GM21390 (cell line): ENCODE measurements around the gene FLOT2.
A peak's percentile ranks its signal among the peaks of the same experiment; 100 is the strongest.
"Not testable (repeated sequence)": the region's sequence is repeated elsewhere in the genome, so short reads cannot be mapped to it uniquely, and the experiment has no call there.

Experiments used
- ATAC-seq: cut with Tn5 transposase; IDR thresholded peaks from one replicate; pipeline ENCODE4 v1.9.1; 2021; ENCODE audit not compliant: unreplicated experiment

The FLOT2 gene

DNA sequence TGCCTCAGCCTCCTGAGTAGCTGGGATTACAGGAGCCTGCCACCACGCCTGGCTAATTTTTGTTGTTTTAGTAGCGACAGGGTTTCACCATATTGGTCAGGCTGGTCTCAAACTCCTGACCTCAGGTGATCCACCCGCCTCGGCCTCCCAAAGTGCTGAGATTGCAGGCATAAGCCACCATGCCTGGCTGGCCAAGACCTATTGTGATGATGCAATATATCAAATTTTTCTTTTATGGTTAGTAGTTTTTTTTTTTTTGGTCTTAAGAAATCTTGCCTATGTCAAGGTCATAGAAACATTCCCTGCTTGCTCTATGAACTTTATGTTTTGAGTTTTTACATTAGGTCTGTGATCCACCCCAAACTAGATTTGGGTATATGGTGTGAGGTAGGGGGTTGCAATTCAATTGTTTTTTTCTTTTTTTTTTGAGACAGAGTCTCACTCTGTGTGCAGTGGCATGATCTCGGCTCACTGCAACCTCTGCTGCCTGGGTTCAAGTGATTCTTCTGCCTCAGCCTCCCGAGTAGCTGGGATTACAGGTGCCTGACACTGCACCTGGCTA is 20.3 kb downstream of the FLOT2 start:
- ATAC-seq = not testable (repeated sequence)

- ATAC-seq = no peak
These were observed 21.5 kb downstream of the FLOT2 start for GRCh38 chr17:28875848-28876550.

- ATAC-seq = no peak
These were observed 22.8 kb downstream of the FLOT2 start for GRCh38 chr17:28874750-28875149.

GRCh38 chr17:28873839-28874238 is 23.7 kb downstream of the FLOT2 start:
- no peak for ATAC-seq

DNA sequence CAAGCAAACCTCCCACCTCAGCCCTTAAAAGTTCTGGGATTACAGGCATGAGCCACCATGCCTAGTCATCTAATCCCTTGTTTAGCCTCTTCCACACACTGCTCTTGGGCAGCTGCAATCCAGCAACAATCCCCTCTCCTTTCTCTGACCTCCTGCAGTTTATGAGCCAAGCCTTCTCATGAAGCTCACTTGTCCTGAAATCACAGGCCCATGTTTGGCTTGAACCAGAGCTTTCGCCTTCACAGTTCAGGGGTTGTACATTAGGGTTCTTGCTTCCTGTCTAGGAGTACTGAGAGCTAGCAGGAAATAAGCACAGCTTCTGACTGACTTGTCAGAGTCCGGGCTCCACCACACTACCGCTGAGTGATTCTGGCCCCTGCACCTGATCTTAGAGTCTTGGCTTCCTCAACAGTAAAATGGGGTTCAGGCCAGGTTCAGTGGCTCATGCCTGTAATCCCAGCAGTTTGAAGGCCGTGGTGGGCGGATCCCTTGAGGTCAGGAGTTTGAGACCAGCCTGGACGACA is 26.4 kb downstream of the FLOT2 start:
- peak; percentile 88 for ATAC-seq

- no peak for ATAC-seq
These were observed 30.3 kb downstream of the FLOT2 start for GRCh38 chr17:28867276-28867675.

- ATAC-seq = no peak
These were observed 31.4 kb downstream of the FLOT2 start for GRCh38 chr17:28865946-28866752.

GRCh38 chr17:28864991-28865849 is 32.3 kb downstream of the FLOT2 start:
- ATAC-seq = no peak

DNA sequence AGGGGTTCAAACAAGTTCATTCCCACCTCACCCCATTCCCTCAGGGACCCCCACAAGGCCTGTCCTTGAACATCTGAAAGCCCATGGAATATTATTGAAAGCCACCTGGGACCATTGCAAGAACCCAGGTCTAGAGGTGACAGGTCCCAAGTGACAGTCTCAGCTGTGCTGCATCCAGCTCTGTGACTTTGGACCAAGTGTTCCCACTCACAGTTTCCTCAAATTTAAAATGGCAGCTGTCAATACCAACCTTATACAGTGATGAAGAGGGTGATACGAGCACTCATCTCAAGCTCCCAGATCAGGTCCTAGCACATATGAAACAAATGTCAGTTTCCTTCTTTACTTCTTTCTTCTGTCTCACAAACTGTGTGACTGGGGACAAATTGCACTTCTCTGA is 33.6 kb downstream of the FLOT2 start:
- ATAC-seq = no peak

- ATAC-seq = no peak
These were observed 35.0 kb downstream of the FLOT2 start for GRCh38 chr17:28862561-28862960.

GRCh38 chr17:28861393-28862203 is 35.9 kb downstream of the FLOT2 start:
- no peak for ATAC-seq

GRCh38 chr17:28860363-28860808 is 37.1 kb downstream of the FLOT2 start:
- ATAC-seq = no peak

GRCh38 chr17:28858801-28859355 is 38.7 kb downstream of the FLOT2 start:
- ATAC-seq = no peak

DNA sequence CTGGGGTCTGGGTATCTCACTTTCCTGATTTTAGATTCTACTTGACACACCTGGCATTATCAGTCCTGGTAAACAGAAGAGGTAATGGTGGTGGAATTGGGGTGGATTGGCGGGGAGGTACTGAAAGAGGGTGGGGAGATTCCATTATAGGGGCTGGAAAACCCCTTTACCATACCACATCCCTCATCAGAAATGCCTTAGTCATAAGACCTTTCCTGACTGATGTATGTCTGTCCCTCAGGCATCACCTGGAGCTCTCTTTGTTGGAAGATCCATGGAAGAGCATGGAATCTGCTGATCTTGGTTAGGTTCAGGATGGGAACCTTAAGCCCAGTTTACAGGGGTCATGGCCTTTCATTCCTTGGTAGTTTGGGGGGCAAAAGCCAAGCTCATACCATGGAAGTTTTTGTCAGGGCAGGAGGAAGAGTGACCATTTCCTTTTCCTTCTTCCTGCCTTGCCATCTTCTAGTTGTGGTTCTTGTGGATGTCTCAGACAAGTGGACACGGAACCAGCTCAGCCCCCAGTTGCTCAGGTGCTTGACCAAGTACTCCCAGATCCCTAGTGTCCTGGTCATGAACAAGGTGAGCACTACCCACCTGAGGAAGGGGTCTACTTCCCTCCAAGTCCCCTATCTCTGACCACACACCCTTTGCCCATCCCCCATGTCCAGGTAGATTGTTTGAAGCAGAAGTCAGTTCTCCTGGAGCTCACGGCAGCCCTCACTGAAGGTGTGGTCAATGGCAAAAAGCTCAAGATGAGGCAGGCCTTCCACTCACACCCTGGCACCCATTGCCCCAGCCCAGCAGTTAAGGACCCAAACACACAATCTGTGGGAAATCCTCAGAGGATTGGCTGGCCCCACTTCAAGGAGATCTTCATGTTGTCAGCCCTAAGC is 39.4 kb downstream of the FLOT2 start:
- ATAC-seq = no peak

DNA sequence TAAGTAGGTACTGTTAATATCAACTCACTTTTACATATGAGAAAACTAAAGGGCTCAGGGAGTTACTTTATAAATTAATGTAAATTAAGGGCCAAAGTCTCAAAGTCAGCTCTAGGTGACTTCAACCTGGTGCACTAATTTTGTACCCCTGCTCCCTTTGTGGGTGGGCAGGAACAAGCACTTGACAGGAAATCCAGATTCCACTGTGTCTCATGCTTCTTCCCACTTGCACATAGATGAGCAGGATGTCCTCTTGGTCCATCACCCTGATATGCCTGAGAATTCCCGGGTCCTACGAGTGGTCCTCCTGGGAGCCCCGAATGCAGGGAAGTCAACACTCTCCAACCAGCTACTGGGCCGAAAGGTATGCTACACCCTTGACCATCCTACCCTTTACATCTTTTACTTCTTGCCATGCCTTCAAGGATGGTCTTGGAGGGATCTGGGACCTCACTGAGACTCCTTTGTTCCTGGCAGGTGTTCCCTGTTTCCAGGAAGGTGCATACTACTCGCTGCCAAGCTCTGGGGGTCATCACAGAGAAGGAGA is 41.4 kb downstream of the FLOT2 start:
- no peak for ATAC-seq

GRCh38 chr17:28855336-28855679 is 42.2 kb downstream of the FLOT2 start:
- ATAC-seq = no peak

GRCh38 chr17:28854457-28855335 is 42.8 kb downstream of the FLOT2 start, which contains the start of gene ERAL1:
TSS of gene ERAL1 (plus strand) at chr17:28855016. CDS start at chr17:28855035, 19 bp downstream.
- ATAC-seq = peak; percentile 95
